BJ (cell line): ENCODE results near the gene IFRD2. TPM values are rescaled to one million over a fixed set of nuclear protein-coding genes. Genes with fewer than 3 reads are reported as not detected.

ENCODE experiments used
- CTCF ChIA-PET: fragments of 350-600 bp; formaldehyde crosslinking; extraction: SDS; loops from one replicate; lab custom pipeline; 2021; ENCODE audit warnings: antibody characterized with exemption, inconsistent platforms; lab: Yijun Ruan, JAX
- POLR2A ChIA-PET: fragments of 300-600 bp; sonication (Branson Sonifier 250); formaldehyde crosslinking; extraction: SDS; loops from one replicate; lab custom pipeline; 2021; ENCODE audit warnings: antibody characterized with exemption; lab: Charles Lee
- DNase-seq: peaks from one replicate; pipeline ENCODE4 v3.0.0-alpha.2; 2011; ENCODE audit warnings: low read depth
- H3K27me3 ChIP-seq: 2 replicates; pipeline ENCODE4 v1.6.0; 2011; ENCODE audit warnings: low read length; ENCODE audit not compliant: control insufficient read depth, insufficient read depth
- H3K36me3 ChIP-seq: 2 replicates; pipeline ENCODE4 v1.5.1; 2011; ENCODE audit warnings: low read length; ENCODE audit not compliant: control insufficient read depth, insufficient read depth
- H3K4me3 ChIP-seq: 2 replicates; pipeline ENCODE4 v1.5.1; 2011; ENCODE audit warnings: low read depth, mild to moderate bottlenecking, control low read depth, low read length
- polyA plus RNA-seq: library from polyadenylated mRNA; depleted of rRNA; stranded (reverse); fragments of >200 nt; gene quantifications from 2 replicates; pipeline ENCODE4 v1.2.3, GENCODE V29; 2011
- TF ChIP-seq, protein P1 (sequence below): IDR thresholded peaks from 2 replicates; pipeline ENCODE4 v1.5.1; 2011; ENCODE audit warnings: low read depth, mild to moderate bottlenecking, control low read depth, inconsistent platforms, low read length, moderate library complexity; ENCODE audit not compliant: insufficient read depth

IFRD2 gene
- polyA plus RNA-seq, 1 experiment: 56.7 TPM

DNA sequence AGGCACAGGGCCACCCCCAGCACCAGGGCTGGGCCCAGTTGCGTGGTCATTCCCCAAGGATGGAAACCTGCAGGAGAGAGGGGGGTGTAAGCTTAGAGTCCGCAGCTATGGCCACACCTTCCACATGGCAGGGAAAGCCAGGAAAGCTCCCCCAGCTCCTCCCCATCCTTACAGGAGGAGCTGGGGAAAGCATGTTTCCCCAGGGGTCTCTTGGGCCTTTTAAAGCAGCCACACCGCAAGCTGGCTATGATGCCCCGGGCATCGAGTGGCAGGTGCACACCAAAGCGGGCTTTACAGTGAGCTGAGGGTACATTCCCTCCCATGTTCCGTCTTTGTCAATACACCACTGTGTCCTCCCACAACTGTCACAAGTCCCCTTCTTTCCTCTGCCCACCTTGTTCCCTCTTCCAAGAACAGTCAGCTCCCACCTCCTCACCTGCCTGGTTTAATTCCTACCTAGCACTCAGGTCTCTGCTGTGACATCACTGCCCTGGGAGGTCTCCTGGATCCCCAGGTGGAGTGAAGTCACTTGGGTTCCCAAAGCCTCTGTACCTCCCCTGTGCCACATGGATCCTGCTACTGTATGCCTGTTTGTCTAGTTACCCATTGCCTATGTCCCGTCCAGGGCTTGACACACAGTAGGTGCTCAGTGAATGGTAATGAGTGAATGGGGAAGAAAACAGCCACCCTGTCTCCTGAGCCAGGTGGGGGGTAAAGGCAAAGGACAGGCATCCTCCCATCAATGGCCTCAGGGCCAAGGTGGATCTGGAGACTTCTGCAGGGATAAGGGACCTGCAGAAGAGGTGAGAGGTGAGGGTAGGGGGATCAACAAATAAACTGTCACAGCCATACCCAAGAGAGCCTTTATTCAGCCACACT, 3.6 kb upstream of the IFRD2 start:
- ChIA-PET CTCF (interaction anchor here (0.8 kb wide), 1 partner anchor 36 kb away, joined by 3 read pairs; no protein-coding TSS in a partner anchor), POLR2A (no interaction called here)
- TF ChIP-seq, protein P1, sequence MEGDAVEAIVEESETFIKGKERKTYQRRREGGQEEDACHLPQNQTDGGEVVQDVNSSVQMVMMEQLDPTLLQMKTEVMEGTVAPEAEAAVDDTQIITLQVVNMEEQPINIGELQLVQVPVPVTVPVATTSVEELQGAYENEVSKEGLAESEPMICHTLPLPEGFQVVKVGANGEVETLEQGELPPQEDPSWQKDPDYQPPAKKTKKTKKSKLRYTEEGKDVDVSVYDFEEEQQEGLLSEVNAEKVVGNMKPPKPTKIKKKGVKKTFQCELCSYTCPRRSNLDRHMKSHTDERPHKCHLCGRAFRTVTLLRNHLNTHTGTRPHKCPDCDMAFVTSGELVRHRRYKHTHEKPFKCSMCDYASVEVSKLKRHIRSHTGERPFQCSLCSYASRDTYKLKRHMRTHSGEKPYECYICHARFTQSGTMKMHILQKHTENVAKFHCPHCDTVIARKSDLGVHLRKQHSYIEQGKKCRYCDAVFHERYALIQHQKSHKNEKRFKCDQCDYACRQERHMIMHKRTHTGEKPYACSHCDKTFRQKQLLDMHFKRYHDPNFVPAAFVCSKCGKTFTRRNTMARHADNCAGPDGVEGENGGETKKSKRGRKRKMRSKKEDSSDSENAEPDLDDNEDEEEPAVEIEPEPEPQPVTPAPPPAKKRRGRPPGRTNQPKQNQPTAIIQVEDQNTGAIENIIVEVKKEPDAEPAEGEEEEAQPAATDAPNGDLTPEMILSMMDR: no peak
- Histone ChIP-seq H3K4me3 (no peak overlapping the region), H3K27me3 (no peaks in the 10 kb centered on the region), H3K36me3 (no peaks in the 10 kb centered on the region; the same call in 1 of the 2 replicates)
- no peak for DNase-seq

DNA sequence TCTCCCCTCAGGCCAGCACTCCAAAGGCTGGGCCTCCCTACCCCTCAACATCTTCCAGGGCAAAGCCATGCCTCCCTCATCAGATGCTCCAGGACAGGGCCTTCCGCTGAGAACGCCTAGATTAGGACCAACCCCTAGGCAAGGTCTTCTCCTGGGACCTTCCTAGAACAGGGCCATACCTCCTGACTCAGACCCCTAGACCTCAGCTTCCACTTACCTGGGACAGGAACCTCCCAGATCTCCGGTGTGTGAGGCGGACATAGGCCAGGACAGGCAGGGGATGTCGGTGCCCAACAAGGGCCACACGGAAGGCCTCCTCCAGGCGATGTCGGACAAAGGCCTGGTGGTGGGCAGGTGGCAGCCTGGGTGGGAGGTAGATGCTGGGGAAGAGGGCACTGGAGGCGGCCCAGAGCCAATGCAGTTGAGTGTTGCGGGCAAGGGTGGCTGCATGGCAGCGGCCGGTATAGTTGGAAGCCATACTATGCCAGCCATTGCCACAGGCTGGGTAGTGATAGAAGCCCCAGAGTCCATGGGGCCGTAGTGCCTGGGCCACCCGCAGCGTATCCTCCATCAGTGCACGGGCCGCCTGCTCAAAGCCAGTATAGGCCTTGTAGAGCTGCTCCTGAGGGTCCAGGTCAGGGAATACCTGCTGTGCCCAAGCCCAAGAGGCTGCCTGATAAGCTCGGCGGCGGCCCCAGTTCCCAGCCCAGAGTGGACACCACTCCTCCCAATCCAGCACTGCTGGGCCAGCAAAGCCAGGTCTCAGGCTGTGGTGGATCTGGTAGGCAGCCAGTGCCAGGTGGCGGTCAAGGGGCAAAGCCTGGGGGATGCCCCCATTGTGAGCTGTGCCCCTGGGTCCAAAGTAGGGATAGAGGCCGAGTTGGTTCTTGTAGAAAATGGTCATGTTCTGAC, 2.5 kb upstream of the IFRD2 start:
- ChIA-PET CTCF (interaction anchor here (0.8 to 1.6 kb wide), 3 partner anchors 35 to 69 kb away, joined by 3 to 4 read pairs (median 3); no protein-coding TSS in a partner anchor), POLR2A (no interaction called here)
- peaks cover 8% of the 10 kb centered on the region for H3K36me3 ChIP-seq
- no peaks in the 10 kb centered on the region for H3K27me3 ChIP-seq
- no peak overlapping the region for H3K4me3 ChIP-seq
- no peak for DNase-seq
- TF ChIP-seq, protein P1: no peak

DNA sequence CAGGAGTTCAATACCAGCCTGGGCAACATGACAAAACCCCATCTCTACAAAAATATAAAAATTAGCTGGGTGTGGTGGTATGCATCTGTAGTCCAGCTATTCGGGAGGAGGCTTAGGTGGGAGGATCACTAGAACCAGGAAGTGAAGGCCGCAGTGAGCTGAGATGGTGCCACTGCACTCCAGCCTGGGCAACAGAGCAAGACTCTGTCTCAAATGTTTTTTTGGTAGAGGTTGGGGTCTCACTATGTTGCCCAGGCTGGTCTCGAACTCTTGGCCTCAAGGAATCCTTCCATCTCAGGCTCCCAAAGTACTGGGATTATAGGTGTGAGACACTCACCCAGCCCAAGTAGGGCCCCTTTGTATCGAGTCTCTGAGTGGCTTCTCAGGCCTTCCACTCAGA, 1.9 kb upstream of the IFRD2 start:
- H3K36me3 ChIP-seq: peaks cover 13% of the 10 kb centered on the region
- ChIA-PET CTCF (interaction anchor here (0.7 to 1.6 kb wide), 4 partner anchors 30 to 68 kb away, joined by 3 to 5 read pairs (median 4); no protein-coding TSS in a partner anchor), POLR2A (no interaction called here)
- TF ChIP-seq, protein P1: no peak
- DNase-seq: no peak
- H3K4me3 ChIP-seq: no peak overlapping the region
- H3K27me3 ChIP-seq: no peaks in the 10 kb centered on the region

DNA sequence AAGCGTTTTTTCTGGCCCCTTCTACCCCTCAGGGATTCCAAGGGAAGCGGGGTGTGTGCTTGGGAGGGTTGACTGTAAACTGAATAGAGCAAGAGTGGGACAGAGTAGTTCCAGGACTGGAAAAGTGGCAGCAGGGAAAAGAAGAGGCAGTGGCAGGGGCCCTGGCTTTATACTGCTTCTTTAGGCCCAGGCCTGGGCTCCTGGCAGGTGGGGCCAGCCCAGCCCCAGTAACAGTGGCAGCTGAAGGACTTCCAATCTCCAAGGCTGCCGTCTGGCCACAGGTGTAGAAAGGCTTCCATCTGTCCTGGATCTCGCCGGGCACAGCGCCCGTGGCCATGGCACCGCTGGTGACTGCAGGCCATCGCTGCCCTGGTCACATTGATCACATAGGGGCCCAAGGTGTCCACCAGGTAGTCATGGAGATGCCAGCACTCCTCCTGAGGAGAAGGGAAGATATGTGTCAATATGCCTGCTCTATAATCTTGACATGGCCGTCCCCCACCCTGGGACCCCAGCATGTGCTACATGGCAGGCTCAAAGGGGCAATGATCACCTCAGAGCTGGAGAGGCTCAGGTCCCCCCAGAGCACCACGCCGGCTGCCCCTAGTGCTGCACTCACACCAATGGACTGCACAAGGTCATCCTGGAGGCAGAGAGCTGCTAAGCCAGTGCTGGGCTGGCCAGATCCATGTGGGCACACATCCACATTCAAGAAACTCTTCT, 1.0 kb upstream of the IFRD2 start:
- ChIA-PET POLR2A (no interaction called here), CTCF (interaction anchor here (0.6 to 1.6 kb wide), 7 partner anchors 21 to 67 kb away, joined by 3 to 5 read pairs (median 3); no protein-coding TSS in a partner anchor)
- Histone ChIP-seq H3K4me3 (no peak overlapping the region), H3K27me3 (no peaks in the 10 kb centered on the region), H3K36me3 (peaks cover 21% of the 10 kb centered on the region)
- no peak for DNase-seq
- TF ChIP-seq, protein P1: no peak
